Measurements from ENCODE around the gene PDRG1. TPM values are rescaled to one million over a fixed set of nuclear protein-coding genes. Genes with fewer than 3 reads are reported as not detected.

PDRG1 gene
- total RNA-seq, 1 donor from 2014 or later: 8.0 TPM

DNA sequence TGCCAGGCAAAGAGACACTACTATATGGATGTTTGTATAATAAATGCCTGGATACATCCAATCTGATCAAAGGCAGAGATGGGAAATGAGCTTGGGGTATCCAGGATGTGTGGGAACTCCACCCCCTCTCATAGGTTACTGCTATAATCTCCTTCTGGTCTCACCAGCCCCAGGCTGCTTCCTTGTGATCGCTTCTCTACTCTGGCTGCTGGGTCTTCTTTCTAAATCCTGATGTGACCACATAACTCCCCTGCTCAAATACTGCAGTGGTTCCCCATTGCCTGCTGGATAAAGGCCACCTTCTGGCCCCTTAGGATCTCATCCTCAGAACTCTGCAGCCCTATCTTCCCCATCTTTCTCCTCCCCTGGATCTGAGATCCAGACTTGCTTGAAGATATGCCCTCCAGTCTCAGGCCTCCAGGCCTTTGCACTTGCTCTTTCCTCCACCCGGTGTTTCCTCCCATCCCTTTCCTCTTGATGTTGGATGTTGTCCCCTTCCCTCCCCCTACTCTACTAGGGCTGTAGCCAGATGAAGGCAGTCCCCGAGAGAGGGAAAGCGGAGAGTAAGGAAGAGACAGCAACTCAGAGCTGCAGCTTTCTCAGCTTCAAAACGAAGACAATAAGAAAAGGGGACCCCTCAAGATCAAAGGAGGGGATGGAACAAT, 15.3 kb upstream of the PDRG1 start:
- TF ChIP-seq, protein P1, sequence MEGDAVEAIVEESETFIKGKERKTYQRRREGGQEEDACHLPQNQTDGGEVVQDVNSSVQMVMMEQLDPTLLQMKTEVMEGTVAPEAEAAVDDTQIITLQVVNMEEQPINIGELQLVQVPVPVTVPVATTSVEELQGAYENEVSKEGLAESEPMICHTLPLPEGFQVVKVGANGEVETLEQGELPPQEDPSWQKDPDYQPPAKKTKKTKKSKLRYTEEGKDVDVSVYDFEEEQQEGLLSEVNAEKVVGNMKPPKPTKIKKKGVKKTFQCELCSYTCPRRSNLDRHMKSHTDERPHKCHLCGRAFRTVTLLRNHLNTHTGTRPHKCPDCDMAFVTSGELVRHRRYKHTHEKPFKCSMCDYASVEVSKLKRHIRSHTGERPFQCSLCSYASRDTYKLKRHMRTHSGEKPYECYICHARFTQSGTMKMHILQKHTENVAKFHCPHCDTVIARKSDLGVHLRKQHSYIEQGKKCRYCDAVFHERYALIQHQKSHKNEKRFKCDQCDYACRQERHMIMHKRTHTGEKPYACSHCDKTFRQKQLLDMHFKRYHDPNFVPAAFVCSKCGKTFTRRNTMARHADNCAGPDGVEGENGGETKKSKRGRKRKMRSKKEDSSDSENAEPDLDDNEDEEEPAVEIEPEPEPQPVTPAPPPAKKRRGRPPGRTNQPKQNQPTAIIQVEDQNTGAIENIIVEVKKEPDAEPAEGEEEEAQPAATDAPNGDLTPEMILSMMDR (IDR thresholded peaks at IDR 0.05): no peak
- no peak for DNase-seq
- no peaks in the 10 kb centered on the region for H3K36me3 ChIP-seq
- intact Hi-C loops (cut with DNase I): no loop called here
- H3K9me3 ChIP-seq: no peaks in the 10 kb centered on the region
- no peak for ATAC-seq
- H3K27me3 ChIP-seq: peaks cover 41% of the 10 kb centered on the region
- H3K27ac ChIP-seq: no peak overlapping the region
- H3K4me3 ChIP-seq: no peak overlapping the region
- no peaks in the 10 kb centered on the region for H3K4me1 ChIP-seq

DNA sequence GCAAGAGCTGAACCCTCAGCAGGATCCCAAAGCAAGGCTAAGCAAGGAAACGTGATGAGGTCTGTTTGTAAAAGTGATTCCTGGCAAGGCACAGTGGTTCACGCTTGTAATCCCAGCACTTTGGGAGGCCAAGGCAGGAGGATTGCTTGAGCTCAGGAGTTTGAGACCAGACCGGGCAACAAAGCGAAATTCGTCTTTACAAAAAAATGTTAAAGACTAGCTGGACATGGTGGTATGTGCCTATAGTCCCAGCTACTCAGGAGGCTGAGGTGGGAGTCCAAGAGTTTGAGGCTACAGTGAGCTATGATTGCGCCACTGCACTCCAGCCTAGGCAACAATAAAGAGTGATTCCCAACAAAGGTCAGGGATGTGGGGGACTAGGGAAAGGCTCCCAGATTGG, 12.0 kb upstream of the PDRG1 start:
- Histone ChIP-seq H3K9me3 (no peaks in the 10 kb centered on the region), H3K27ac (no peak overlapping the region), H3K27me3 (peaks cover 39% of the 10 kb centered on the region), H3K4me1 (no peaks in the 10 kb centered on the region), H3K36me3 (no peaks in the 10 kb centered on the region), H3K4me3 (no peak overlapping the region)
- DNase-seq: no peak
- intact Hi-C loops (cut with DNase I): no loop called here
- no peak for ATAC-seq
- TF ChIP-seq, protein P1 (IDR thresholded peaks at IDR 0.05): no peak

DNA sequence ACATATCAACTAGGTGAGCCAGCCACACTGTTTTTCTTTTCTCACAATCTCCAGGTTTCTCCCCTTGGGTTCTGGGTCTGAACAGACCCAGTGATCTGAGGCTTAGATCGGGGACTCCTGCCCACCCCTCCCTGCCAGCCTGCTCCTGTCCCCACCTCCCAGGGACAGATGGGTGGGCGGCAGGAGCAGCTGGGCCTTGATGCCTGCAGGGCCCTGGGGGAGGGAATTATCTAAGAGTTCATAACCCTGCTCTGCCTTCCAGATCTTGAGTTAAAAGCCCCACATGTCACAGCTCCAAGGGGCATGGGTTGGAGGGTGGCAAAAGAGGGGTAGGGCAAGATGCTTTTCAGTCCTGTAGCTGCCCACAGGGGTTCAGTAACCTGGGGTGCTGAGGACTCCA, 10.9 kb upstream of the PDRG1 start:
- intact Hi-C loops (cut with DNase I): no loop called here
- Histone ChIP-seq H3K27me3 (peaks cover 31% of the 10 kb centered on the region), H3K9me3 (no peaks in the 10 kb centered on the region), H3K36me3 (no peaks in the 10 kb centered on the region), H3K4me1 (no peaks in the 10 kb centered on the region), H3K27ac (no peak overlapping the region), H3K4me3 (no peak overlapping the region)
- DNase-seq (no peak), ATAC-seq (no peak)
- TF ChIP-seq, protein P1 (IDR thresholded peaks at IDR 0.05): no peak

DNA sequence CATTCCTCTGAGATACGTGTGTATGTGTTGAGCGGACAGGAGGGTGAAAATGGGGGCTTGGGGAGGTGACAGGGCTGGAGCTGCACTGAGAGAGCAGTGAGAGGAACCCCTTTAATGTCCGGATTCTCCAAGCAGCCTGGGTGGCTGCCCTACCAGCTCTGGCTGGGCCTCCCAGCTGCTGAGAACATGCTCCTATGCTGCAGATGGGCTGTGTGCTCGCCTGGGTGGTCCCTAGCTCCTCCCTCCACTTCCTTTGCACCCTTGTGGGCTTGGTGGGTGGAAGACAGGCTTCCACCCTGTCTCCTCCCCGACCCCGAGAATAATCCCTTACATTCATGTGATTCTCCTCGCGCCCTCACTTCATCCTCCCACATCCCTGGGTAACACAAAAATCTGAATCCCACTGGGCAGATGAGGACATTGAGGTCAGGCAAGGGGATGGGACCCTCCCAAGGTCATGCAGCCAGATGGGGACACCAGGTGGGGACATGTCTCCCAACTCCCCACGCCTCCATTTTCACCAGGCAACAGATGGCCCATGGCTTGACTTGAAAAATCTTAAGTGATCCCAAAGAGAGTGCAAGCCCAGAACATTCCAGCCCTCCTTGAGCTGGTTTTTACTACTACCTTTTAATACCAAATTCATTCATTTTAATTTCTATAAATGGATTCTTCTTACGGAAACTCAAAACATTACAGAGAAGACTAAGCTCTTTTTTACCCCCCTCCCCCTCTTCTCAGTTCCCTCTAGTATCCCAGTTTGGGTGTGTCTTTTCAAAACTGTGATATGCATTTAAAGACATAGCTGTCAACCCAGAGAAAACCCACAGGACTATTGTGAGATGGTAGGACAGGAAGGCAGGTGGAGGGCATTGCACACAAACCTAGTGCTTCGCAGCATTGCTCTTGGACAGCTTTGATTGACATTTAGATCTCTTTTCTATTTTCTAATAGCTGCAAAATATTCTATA, 5.0 kb upstream of the PDRG1 start:
- TF ChIP-seq, protein P1 (IDR thresholded peaks at IDR 0.05): no peak
- H3K27me3 ChIP-seq: no peaks in the 10 kb centered on the region
- intact Hi-C loops (cut with DNase I): no loop called here
- no peak overlapping the region for H3K4me3 ChIP-seq
- no peaks in the 10 kb centered on the region for H3K9me3 ChIP-seq
- ATAC-seq (no peak), DNase-seq (no peak)
- H3K27ac ChIP-seq: no peak overlapping the region
- no peaks in the 10 kb centered on the region for H3K36me3 ChIP-seq
- H3K4me1 ChIP-seq: no peaks in the 10 kb centered on the region

DNA sequence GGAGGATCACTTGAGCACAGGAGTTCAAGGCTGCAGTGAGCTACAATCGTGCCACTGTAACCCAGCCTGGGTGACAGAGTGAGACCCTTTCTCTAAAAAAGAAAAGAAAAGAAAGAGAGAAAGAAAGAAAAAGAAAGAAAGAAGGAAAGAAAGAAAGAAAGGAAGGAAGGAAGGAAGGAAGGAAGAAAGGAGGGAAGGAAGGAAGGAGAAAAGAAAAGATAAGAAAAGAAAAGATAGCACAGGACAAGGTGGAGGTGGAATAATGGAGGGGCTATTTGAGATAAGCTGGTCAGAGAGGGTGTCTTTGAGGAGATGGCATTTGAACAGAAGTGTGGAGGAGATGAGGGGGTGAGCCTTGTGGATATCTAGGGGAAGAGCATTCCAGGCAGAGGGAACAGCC, 2.7 kb upstream of the PDRG1 start:
- Histone ChIP-seq H3K27ac (no peak overlapping the region), H3K36me3 (peaks cover 2% of the 10 kb centered on the region), H3K4me3 (no peak overlapping the region), H3K27me3 (no peaks in the 10 kb centered on the region), H3K9me3 (no peaks in the 10 kb centered on the region), H3K4me1 (peaks cover 12% of the 10 kb centered on the region)
- DNase-seq (no peak), ATAC-seq (no peak)
- intact Hi-C loops (cut with DNase I): no loop called here
- TF ChIP-seq, protein P1 (IDR thresholded peaks at IDR 0.05): no peak

Measured in upper lobe of right lung (tissue), 1 donor.